HG03159 (cell line): ENCODE results near the gene TAOK1.
"Not testable (repeated sequence)": the region's sequence is repeated elsewhere in the genome, so short reads cannot be mapped to it uniquely, and the experiment has no call there.

ENCODE experiments used
- ATAC-seq: cut with Tn5 transposase; IDR thresholded peaks from one replicate; pipeline ENCODE4 v1.9.1; 2021; ENCODE audit warnings: mild to moderate bottlenecking, moderate library complexity; ENCODE audit not compliant: unreplicated experiment

TAOK1 gene

GRCh38 chr17:29443041-29443739 is 53.0 kb downstream of the TAOK1 start:
- ATAC-seq: no peak

- no peak for ATAC-seq
Observed at GRCh38 chr17:29444589-29444988, 54.4 kb downstream of the TAOK1 start.

GRCh38 chr17:29445844-29446243 is 55.7 kb downstream of the TAOK1 start:
- ATAC-seq: no peak

GRCh38 chr17:29449865-29450671 is 59.9 kb downstream of the TAOK1 start:
- no peak for ATAC-seq

- ATAC-seq: no peak
Observed at GRCh38 chr17:29451121-29451742, 61.1 kb downstream of the TAOK1 start.

DNA sequence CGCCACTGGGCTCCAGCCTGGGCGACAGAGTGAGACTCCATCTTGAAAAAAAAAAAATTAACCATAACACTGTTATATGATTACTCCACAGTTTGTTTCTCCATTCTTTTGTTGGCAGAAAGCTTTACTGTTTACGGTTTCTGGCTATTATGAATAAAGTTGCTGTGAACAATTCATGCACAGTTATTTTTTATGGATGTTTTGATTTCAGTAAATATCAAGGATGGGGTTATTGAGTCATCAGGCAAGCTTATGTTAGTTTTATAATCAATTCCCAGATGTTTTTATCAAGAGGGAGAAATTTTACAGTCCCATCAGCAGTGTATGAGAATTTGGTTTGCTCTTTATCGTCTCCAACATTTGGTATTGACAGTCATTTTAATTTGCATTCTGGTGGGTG is 67.9 kb downstream of the TAOK1 start:
- no peak for ATAC-seq

- ATAC-seq: no peak
Observed at GRCh38 chr17:29461483-29462206, 71.5 kb downstream of the TAOK1 start.

- no peak for ATAC-seq
Observed at GRCh38 chr17:29469276-29469675, 79.1 kb downstream of the TAOK1 start.

DNA sequence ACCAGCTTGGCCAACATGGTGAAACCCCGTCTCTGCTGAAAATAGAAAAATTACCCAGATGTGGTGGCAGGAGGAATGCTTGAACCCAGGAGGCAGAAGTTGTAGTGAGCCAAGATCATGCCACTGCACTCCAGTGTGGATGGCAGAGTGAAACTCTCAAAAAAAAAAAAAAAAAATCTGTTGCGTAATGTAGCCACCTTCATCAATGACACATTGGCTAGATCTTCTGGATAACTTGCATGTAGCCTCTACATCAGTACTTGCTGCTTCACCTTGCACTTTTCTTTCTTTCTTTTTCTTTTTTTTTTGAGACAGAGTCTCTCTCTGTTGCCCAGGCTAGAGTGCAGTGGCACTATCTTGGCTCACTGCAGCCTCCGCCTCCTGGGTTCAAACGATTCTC is 83.3 kb downstream of the TAOK1 start:
- not testable (repeated sequence) for ATAC-seq

DNA sequence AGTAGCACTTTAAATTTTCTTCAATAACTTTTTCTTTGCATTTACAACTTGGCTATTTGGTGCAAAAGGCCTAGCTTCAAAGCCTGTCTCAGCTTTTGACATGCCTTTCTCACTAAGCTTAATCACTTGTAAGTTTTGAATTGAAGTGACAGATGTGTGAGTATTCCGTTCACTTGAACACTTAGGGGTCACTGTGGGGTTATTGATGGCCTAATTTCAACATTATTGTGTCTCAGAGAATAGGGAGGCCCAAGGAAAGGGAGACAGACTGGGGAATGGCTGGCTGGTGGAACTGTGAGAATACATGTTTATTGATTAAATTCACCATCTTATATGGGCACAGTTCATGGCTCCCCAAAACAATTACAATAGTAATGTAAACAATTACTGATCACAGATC is 84.1 kb downstream of the TAOK1 start:
- no peak for ATAC-seq

DNA sequence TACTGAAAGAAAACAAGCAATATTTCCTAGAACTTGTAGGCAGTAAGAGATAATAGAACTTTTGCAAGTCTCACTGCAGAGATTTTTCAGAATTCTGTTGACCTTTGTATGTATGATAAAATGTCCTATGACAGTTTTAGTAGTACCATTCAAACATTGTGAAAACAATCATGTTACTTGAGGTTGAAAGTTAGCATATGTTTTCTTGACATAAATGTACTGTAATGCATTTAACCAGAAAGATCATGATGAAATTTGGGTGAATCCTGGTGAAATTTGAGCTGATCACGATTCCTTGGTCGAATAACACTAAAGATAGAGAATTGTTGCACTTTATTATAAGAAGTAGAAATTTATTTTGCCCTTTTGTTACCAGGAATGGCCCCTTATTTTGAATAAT is 85.7 kb downstream of the TAOK1 start:
- no peak for ATAC-seq

DNA sequence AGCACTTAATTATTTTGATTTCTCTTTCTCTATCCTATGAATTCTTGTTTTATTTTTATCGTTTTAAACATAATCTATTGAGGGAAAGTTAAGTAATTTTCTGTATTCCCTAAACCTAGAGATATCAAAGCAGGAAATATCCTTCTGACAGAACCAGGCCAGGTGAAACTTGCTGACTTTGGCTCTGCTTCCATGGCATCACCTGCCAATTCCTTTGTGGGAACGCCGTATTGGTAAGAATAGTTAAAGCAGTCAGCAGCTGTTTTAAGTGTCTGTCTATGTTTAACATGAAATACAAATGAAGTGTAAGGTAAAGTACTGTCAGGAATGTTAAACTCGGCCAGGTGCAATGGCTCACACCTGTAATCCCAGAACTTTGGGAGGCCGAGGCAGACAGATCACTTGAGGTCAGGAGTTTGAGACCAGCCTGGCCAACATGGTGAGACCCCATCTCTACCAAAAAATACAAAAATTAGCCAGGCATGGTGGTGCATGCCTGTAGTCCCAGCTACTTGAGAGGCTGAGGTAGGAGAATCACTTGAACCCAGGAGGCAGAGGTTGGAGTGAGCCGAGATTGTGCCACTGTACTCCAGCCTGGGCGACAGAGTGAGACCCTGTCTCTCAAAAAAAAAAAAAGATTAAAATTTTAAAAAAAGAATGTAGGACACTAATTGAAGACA is 90.2 kb downstream of the TAOK1 start:
- not testable (repeated sequence) for ATAC-seq

DNA sequence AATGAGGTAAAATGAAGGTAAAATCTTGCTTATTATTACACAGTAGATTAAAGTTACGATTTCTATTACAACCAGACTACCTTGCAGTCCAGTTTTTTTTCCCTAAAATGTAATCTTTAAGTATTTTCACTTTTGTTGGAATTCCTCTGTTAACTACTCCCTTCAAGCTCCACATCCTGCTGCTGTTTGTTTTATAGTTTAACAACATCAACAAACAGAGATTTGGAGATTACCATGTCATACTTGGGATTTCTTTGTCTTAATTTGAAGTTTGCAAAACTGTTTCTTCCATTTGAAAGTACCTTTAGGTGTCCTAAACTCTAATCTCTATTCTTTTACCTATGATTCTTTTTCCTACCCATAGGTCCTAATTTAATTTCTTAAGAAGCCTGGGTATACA is 93.3 kb downstream of the TAOK1 start:
- ATAC-seq: no peak

GRCh38 chr17:29495011-29495410 is 104.8 kb downstream of the TAOK1 start:
- no peak for ATAC-seq

- no peak for ATAC-seq
Observed at GRCh38 chr17:29504711-29505110, 114.5 kb downstream of the TAOK1 start.

DNA sequence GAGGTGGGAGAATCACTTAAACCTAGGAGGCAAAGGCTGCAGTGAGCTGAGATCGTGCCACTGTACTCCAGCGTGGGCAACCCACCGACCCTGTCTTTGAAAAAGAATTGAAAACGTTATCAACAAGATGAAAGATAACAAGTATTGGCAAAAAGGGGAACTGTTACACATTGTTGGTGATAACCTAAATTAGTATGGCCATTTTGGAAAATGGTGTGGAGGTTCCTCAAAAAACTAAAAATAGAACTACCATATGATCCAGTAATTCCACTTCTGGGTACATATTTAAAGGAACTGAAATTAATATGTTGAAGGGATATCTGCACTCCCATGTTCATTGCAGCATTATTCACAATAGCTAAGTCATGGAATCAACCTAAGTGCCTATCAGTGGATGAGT is 115.7 kb downstream of the TAOK1 start:
- no peak for ATAC-seq

- ATAC-seq: no peak
Observed at GRCh38 chr17:29510953-29511352, 120.8 kb downstream of the TAOK1 start.

GRCh38 chr17:29514792-29515191 is 124.6 kb downstream of the TAOK1 start:
- no peak for ATAC-seq

DNA sequence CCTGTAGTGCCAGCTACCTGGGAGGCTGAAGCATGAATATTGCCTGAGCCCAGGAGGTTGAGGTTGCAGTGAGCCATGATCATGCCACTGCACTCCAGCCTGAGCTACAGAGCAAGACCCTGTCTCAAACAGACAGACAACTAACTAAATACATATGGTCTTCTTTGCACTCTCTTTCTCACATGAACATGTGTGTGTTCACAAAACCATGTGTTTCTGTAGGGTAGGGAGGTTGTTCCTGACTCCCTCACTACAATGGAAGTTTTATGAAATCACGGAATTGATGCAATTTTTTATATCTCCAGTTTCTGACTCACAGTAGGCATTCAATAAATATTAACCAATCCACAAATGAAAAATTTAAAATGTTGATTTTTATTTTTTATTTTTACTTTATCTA is 128.2 kb downstream of the TAOK1 start:
- no peak for ATAC-seq

DNA sequence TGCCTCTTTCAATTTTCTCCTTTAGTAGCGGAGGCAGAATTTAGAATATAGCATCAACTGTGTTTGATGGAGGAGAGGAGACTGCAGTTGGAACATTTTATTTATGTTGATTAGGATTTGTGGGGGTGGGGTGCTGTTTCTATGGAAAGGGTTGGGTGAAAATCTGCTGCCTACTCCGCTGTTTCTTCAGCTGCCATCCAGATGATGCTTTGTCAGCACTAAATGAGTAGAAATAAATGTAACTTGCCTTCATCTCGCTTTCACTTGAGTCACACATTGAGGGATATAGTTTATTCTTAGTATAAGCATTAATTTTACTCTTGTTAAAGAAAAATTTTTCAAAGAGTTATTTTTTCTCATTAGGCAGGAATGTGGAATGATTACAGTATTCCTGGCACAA is 134.5 kb downstream of the TAOK1 start:
- ATAC-seq: no peak

DNA sequence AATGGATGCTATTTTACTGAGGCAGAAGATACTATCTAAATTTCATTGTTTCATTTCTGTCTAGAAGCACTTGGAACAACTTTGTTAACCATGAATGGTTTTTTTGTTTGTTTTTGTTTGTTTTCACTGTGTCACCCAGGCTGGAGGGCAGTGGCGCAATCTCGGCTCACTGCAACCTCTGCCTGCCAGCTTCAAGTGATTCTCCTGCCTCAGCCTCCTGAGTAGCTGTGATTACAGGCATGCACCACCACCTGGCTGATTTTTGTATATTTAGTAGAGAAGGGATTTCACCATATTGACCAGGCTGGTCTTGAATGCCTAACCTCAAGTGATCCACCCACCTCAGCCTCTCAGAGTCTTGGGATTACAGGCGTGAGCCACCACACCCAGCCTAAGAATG is 136.2 kb downstream of the TAOK1 start:
- no peak for ATAC-seq
